Urinary bladder (tissue), 4 donors: ENCODE measurements around the gene TEAD2. TPM values are rescaled to one million over a fixed set of nuclear protein-coding genes. Genes with fewer than 3 reads are reported as not detected.
A peak's percentile ranks its signal among the peaks of the same experiment; 100 is the strongest.
"Not testable (repeated sequence)": the region's sequence is repeated elsewhere in the genome, so short reads cannot be mapped to it uniquely, and the experiment has no call there.

Experiments used
- DNase-seq: peaks from one replicate; pipeline ENCODE4 v3.0.0-alpha.2; 2015; ENCODE audit errors: extremely low spot score
- H3K27ac ChIP-seq: one replicate; pipeline ENCODE4 v1.5.1; 2013; ENCODE audit warnings: low read depth, mild to moderate bottlenecking, moderate library complexity
- H3K36me3 ChIP-seq: one replicate; pipeline ENCODE4 v1.6.1; 2013; ENCODE audit warnings: mild to moderate bottlenecking, moderate library complexity; ENCODE audit not compliant: insufficient read depth
- H3K4me1 ChIP-seq: one replicate; pipeline ENCODE4 v1.6.1; 2013; ENCODE audit warnings: mild to moderate bottlenecking, moderate library complexity; ENCODE audit not compliant: insufficient read depth
- H3K4me3 ChIP-seq: one replicate; pipeline ENCODE4 v1.5.1; 2013; ENCODE audit warnings: low read depth, low read length
- WGBS: extraction: QIAGEN DNeasy Blood & Tissue Kit; methylation state at CpG from one replicate; pipeline ENCODE4 v1.1.7; 2013; 5-methylcytosine and 5-hydroxymethylcytosine counted together
- polyA plus RNA-seq: library from polyadenylated mRNA; stranded (reverse); fragments of 200-250 nt; gene quantifications from one replicate; pipeline ENCODE4 v1.2.3, GENCODE V29; 2013
- total RNA-seq: library from RNA; depleted of rRNA; stranded (reverse); fragments of >200 nt; gene quantifications from one replicate; pipeline ENCODE4 v1.2.3, GENCODE V29; 2014
- donor health status: healthy with polysubstance abuse.
- donor health status: healthy.

TEAD2 gene
- total and polyA plus RNA-seq, 2 donors = 21.1 to 54.8 TPM

GRCh38 chr19:49337267-49338022 lies 24.8 kb downstream of the TEAD2 start:
- H3K36me3 ChIP-seq = no peaks in the 10 kb centered on the region
- no peak overlapping the region for H3K4me3 ChIP-seq
- DNase-seq = no peak
- no peak overlapping the region for H3K27ac ChIP-seq
- WGBS = 70% methylated on average over 19 of the region's 19 CpGs
- H3K4me1 ChIP-seq = no peaks in the 10 kb centered on the region

GRCh38 chr19:49336482-49337266 lies 25.5 kb downstream of the TEAD2 start:
- DNase-seq = no peak
- WGBS = 85% methylated on average over 10 of the region's 10 CpGs
- H3K4me1 ChIP-seq = no peaks in the 10 kb centered on the region
- H3K27ac ChIP-seq = no peak overlapping the region
- H3K36me3 ChIP-seq = no peaks in the 10 kb centered on the region
- H3K4me3 ChIP-seq = no peak overlapping the region

- Histone ChIP-seq H3K27ac (no peak overlapping the region), H3K4me3 (peak overlapping the region; percentile 27), H3K4me1 (no peaks in the 10 kb centered on the region), H3K36me3 (no peaks in the 10 kb centered on the region)
- 86% methylated on average over 14 of the region's 14 CpGs for WGBS
- no peak for DNase-seq
Observed at GRCh38 chr19:49335784-49336481, 26.3 kb downstream of the TEAD2 start.

GRCh38 chr19:49335071-49335783 lies 27.0 kb downstream of the TEAD2 start, which contains the start of gene CD37:
CD37 (plus strand) TSS chr19:49335406; CDS start chr19:49335541, 135 bp downstream.
- 68% methylated on average over 13 of the region's 13 CpGs for WGBS
- Histone ChIP-seq H3K4me1 (no peaks in the 10 kb centered on the region), H3K36me3 (no peaks in the 10 kb centered on the region), H3K27ac (no peak within 1 kb of the TSS), H3K4me3 (peak within 1 kb of the TSS; percentile 27)
- DNase-seq = no peak

- Histone ChIP-seq H3K4me1 (no peaks in the 10 kb centered on the region), H3K4me3 (no peak overlapping the region), H3K36me3 (no peaks in the 10 kb centered on the region), H3K27ac (no peak overlapping the region)
- WGBS = 61% methylated on average over 8 of the region's 8 CpGs
- no peak for DNase-seq
Observed at GRCh38 chr19:49333811-49334288, 28.4 kb downstream of the TEAD2 start.

- Histone ChIP-seq H3K27ac (no peak overlapping the region), H3K4me1 (no peaks in the 10 kb centered on the region), H3K36me3 (no peaks in the 10 kb centered on the region), H3K4me3 (no peak overlapping the region)
- 71% methylated on average over 3 of the region's 3 CpGs for WGBS
- DNase-seq = no peak
Observed at GRCh38 chr19:49333418-49333805, 28.8 kb downstream of the TEAD2 start.

GRCh38 chr19:49332691-49333417 lies 29.4 kb downstream of the TEAD2 start:
- 90% methylated on average over 13 of the region's 13 CpGs for WGBS
- not testable (repeated sequence) for H3K27ac ChIP-seq, H3K36me3 ChIP-seq, H3K4me3 ChIP-seq, H3K4me1 ChIP-seq, DNase-seq

- 80% methylated on average over 2 of the region's 2 CpGs for WGBS
- Histone ChIP-seq H3K27ac (no peak overlapping the region), H3K4me1 (no peaks in the 10 kb centered on the region), H3K36me3 (no peaks in the 10 kb centered on the region), H3K4me3 (no peak overlapping the region)
- no peak for DNase-seq
Observed at GRCh38 chr19:49331616-49332055, 30.6 kb downstream of the TEAD2 start.

- 96% methylated on average over 4 of the region's 4 CpGs for WGBS
- not testable (repeated sequence) for H3K36me3 ChIP-seq, DNase-seq, H3K4me1 ChIP-seq, H3K4me3 ChIP-seq, H3K27ac ChIP-seq
Observed at GRCh38 chr19:49331187-49331586, 31.0 kb downstream of the TEAD2 start.

GRCh38 chr19:49328741-49329140 lies 33.5 kb downstream of the TEAD2 start:
- Histone ChIP-seq H3K27ac (no peak overlapping the region), H3K4me3 (no peak overlapping the region), H3K36me3 (no peaks in the 10 kb centered on the region), H3K4me1 (no peaks in the 10 kb centered on the region)
- 82% methylated on average over 2 of the region's 2 CpGs for WGBS
- no peak for DNase-seq

GRCh38 chr19:49327878-49328544 lies 34.2 kb downstream of the TEAD2 start:
- WGBS = 71% methylated on average over 2 of the region's 2 CpGs
- H3K4me3 ChIP-seq = no peak overlapping the region
- H3K36me3 ChIP-seq = no peaks in the 10 kb centered on the region
- no peak overlapping the region for H3K27ac ChIP-seq
- no peak for DNase-seq
- no peaks in the 10 kb centered on the region for H3K4me1 ChIP-seq

- 91% methylated on average over 3 of the region's 3 CpGs for WGBS
- no peak overlapping the region for H3K4me3 ChIP-seq
- no peaks in the 10 kb centered on the region for H3K4me1 ChIP-seq
- no peaks in the 10 kb centered on the region for H3K36me3 ChIP-seq
- H3K27ac ChIP-seq = no peak overlapping the region
- no peak for DNase-seq
Observed at GRCh38 chr19:49326165-49326704, 36.0 kb downstream of the TEAD2 start.
